Measurements from ENCODE around the gene SYT13.
"Not testable (repeated sequence)": the region's sequence is repeated elsewhere in the genome, so short reads cannot be mapped to it uniquely, and the experiment has no call there.

The SYT13 gene

GRCh38 chr11:45258982-45259530 lies 27.1 kb downstream of the SYT13 start:
- no peak for TF ChIP-seq CTCF (IDR thresholded peaks at IDR 0.05; ENCODE audit: low read depth, low read length)

GRCh38 chr11:45254070-45254469 lies 32.1 kb downstream of the SYT13 start:
- no peak for TF ChIP-seq CTCF (IDR thresholded peaks at IDR 0.05; ENCODE audit: low read depth, low read length)
- DNase-seq (ENCODE audit: extremely low read depth, low read depth) = no peak

More at GRCh38 chr11:45258982-45259530, 27.1 kb downstream of the SYT13 start:
- no peak for DNase-seq (ENCODE audit: extremely low read depth, low read depth)

GRCh38 chr11:45253640-45254039 lies 32.5 kb downstream of the SYT13 start:
- TF ChIP-seq CTCF (IDR thresholded peaks at IDR 0.05; ENCODE audit: low read depth, low read length) = no peak
- DNase-seq (ENCODE audit: extremely low read depth, low read depth) = no peak

GRCh38 chr11:45252877-45253276 lies 33.3 kb downstream of the SYT13 start:
- TF ChIP-seq CTCF (IDR thresholded peaks at IDR 0.05; ENCODE audit: low read depth, low read length) = no peak
- DNase-seq (ENCODE audit: extremely low read depth, low read depth) = no peak

- no peak for DNase-seq (ENCODE audit: extremely low read depth, low read depth)
- peak; percentile 39 for TF ChIP-seq CTCF (IDR thresholded peaks at IDR 0.05; ENCODE audit: low read depth, low read length)
These were observed 33.8 kb downstream of the SYT13 start for GRCh38 chr11:45252134-45252856.

- DNase-seq (ENCODE audit: extremely low read depth, low read depth) = no peak
- no peak for TF ChIP-seq CTCF (IDR thresholded peaks at IDR 0.05; ENCODE audit: low read depth, low read length)
These were observed 36.0 kb downstream of the SYT13 start for GRCh38 chr11:45250035-45250718.

GRCh38 chr11:45249372-45249771 lies 36.8 kb downstream of the SYT13 start:
- not testable (repeated sequence) for DNase-seq (ENCODE audit: extremely low read depth, low read depth)
